ENCODE results near the gene RETREG1. TPM values are rescaled to one million over a fixed set of nuclear protein-coding genes. Genes with fewer than 3 reads are reported as not detected.
"Not testable (repeated sequence)": the region's sequence is repeated elsewhere in the genome, so short reads cannot be mapped to it uniquely, and the experiment has no call there.

The RETREG1 gene
- total RNA-seq, 4 donors from 2014 or later: 29.1 to 58.8 (median 43.3) TPM

GRCh38 chr5:16660982-16661381, 44.2 kb upstream of the RETREG1 start:
- TF ChIP-seq CTCF (IDR thresholded peaks at IDR 0.05): no peak
- no peak for TF ChIP-seq POLR2A (IDR thresholded peaks at IDR 0.05)
- WGBS, 2 donors: 77 to 89% methylated on average over 5 of the region's 5 CpGs
- intact Hi-C loops (cut with DNase I; ENCODE audit: low total_unique reads): no loop called here
- H3K4me3 ChIP-seq (ENCODE audit: low read depth, poor library complexity, severe bottlenecking): no peak overlapping the region
- peak in 1 of 2 donors; percentile 80 for DNase-seq (ENCODE audit: low spot score in 2 of 2)

- 83 to 94% methylated on average over 1 of the region's 1 CpG for WGBS, 2 donors
- intact Hi-C loops (cut with DNase I; ENCODE audit: low total_unique reads): no loop called here
- no peak overlapping the region for H3K4me3 ChIP-seq (ENCODE audit: low read depth, poor library complexity, severe bottlenecking)
- no peak for TF ChIP-seq CTCF (IDR thresholded peaks at IDR 0.05)
- TF ChIP-seq POLR2A (IDR thresholded peaks at IDR 0.05): no peak
- DNase-seq (ENCODE audit: low spot score in 2 of 2): no peak
These were observed 42.7 kb upstream of the RETREG1 start for GRCh38 chr5:16659536-16659935.

GRCh38 chr5:16656561-16657191, 39.9 kb upstream of the RETREG1 start:
- 13 to 14% methylated on average over 2 of the region's 2 CpGs for WGBS, 2 donors
- TF ChIP-seq POLR2A (IDR thresholded peaks at IDR 0.05) (no peak), CTCF (IDR thresholded peaks at IDR 0.05) (no peak)
- no peak overlapping the region for H3K4me3 ChIP-seq (ENCODE audit: low read depth, poor library complexity, severe bottlenecking)
- intact Hi-C loops (cut with DNase I; ENCODE audit: low total_unique reads): no loop called here
- DNase-seq (ENCODE audit: low spot score in 2 of 2): peak; percentile 70 to 71

GRCh38 chr5:16654647-16655334, 38.0 kb upstream of the RETREG1 start:
- WGBS, 2 donors: 45 to 54% methylated on average over 5 to 6 of the region's 6 CpGs
- no peak for TF ChIP-seq POLR2A (IDR thresholded peaks at IDR 0.05)
- TF ChIP-seq CTCF (IDR thresholded peaks at IDR 0.05): no peak
- H3K4me3 ChIP-seq (ENCODE audit: low read depth, poor library complexity, severe bottlenecking): no peak overlapping the region
- intact Hi-C loops (cut with DNase I; ENCODE audit: low total_unique reads): no loop called here
- DNase-seq (ENCODE audit: low spot score in 2 of 2): no peak

DNA sequence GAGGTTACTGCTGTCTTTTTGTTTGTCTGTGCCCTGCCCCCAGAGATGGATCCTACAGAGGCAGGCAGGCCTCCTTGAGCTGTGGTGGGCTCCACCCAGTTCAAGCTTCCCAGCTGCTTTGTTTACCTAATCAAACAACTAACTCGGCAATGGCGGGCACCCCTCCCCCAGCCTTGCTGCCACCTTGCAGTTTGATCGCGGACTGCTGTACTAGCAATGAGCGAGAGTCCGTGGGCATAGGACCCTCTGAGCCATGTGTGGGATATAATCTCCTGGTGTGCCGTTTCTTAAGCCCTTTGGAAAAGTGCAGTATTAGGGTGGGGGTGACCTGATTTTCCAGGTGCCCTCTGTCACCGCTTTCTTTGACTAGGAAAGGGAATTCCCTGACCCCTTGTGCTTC, 31.9 kb upstream of the RETREG1 start:
- H3K4me3 ChIP-seq (ENCODE audit: low read depth, poor library complexity, severe bottlenecking); intact Hi-C loops (cut with DNase I; ENCODE audit: low total_unique reads): not testable (repeated sequence)
- WGBS, 2 donors: 80 to 81% methylated on average over 8 of the region's 8 CpGs
- DNase-seq (ENCODE audit: low spot score in 2 of 2): peak in 1 of 2 donors; percentile 60

- intact Hi-C loops (cut with DNase I; ENCODE audit: low total_unique reads): no loop called here
- 78 to 87% methylated on average over 11 of the region's 11 CpGs for WGBS, 2 donors
- no peak for TF ChIP-seq CTCF (IDR thresholded peaks at IDR 0.05)
- TF ChIP-seq POLR2A (IDR thresholded peaks at IDR 0.05): no peak
- peak in 1 of 2 donors; percentile 53 for DNase-seq (ENCODE audit: low spot score in 2 of 2)
- no peak overlapping the region for H3K4me3 ChIP-seq (ENCODE audit: low read depth, poor library complexity, severe bottlenecking)
These were observed 27.6 kb upstream of the RETREG1 start for GRCh38 chr5:16644301-16644889.

All from lower leg skin (tissue), 4 donors.